Left lung (tissue), 10 donors: ENCODE results near the gene PNCK. TPM values are rescaled to one million over a fixed set of nuclear protein-coding genes. Genes with fewer than 3 reads are reported as not detected.

Experiments
- ATAC-seq: fragments of 200-7000 bp; cut with Tn5 transposase; one replicate; pipeline ENCODE4 v1.9.1; 2020; ENCODE audit warnings: moderate library complexity
- DNase-seq, 4 donors: peaks; one replicate each; pipeline ENCODE4 v3.0.0-alpha.2; 2013 to 2020
- H3K27ac ChIP-seq, 2 donors: fragments of 200-600 bp; sonication (generic) in 1 of 2; one replicate each; pipeline versions ENCODE4 v1.5.0 to v1.8.0; 2020 to 2021
- H3K27me3 ChIP-seq, 2 donors: fragments of 200-600 bp; sonication (generic) in 1 of 2; one replicate each; pipeline versions ENCODE4 v1.5.0 to v1.8.0; 2020 to 2021
- H3K36me3 ChIP-seq, 2 donors: fragments of 200-600 bp; sonication (generic) in 1 of 2; one replicate each; pipeline versions ENCODE4 v1.5.0 to v1.8.0; 2020 to 2021
- H3K4me1 ChIP-seq, 2 donors: fragments of 200-600 bp; one replicate each; pipeline ENCODE4 v1.8.0; 2021
- H3K4me3 ChIP-seq, 2 donors: fragments of 200-600 bp; sonication (generic) in 1 of 2; one replicate each; pipeline versions ENCODE4 v1.5.0 to v1.8.0; 2020 to 2021; ENCODE audit warnings: mild to moderate bottlenecking in 1 of 2
- H3K9me3 ChIP-seq, 2 donors: fragments of 200-600 bp; sonication (generic) in 1 of 2; one replicate each; pipeline versions ENCODE4 v1.5.0 to v1.8.0; 2020 to 2021
- CTCF ChIP-seq, 2 donors: fragments of 200-600 bp; sonication (generic) in 1 of 2; IDR thresholded peaks; one replicate each; pipeline versions ENCODE4 v1.5.0 to v1.8.0; 2021; ENCODE audit warnings: antibody characterized with exemption in 2 of 2
- intact Hi-C, 2 donors: fragments of 100-400 bp; cut with DNase I; formaldehyde crosslinking; loops; one replicate each; pipeline versions ENCODE4 v1.11.2 to v1.14.2; 2022
- polyA plus RNA-seq, 6 donors: library from polyadenylated mRNA; unstranded; fragments of 120-200 nt; gene quantifications; one replicate each; pipeline ENCODE4 v1.2.1, GENCODE V29; 2013; ENCODE audit not compliant: insufficient read length in 6 of 6
- total RNA-seq, 2 donors: library from RNA; stranded (reverse); fragmentation: NEBNext Ultra II Directional; extraction: Animal tissue kit (Norgen Biotek cat#: 25700); gene quantifications; one replicate each; pipeline ENCODE4 v1.2.1, GENCODE V29; 2021
- donor health status: DM: no; HTN: yes; CAD: no.
- donor health status: DM: no; HTN: no; CAD: no.

The PNCK gene
- total and polyA plus RNA-seq, 8 donors, result 0.34 to 1.4 (median 0.67) TPM; not detected in 1

DNA sequence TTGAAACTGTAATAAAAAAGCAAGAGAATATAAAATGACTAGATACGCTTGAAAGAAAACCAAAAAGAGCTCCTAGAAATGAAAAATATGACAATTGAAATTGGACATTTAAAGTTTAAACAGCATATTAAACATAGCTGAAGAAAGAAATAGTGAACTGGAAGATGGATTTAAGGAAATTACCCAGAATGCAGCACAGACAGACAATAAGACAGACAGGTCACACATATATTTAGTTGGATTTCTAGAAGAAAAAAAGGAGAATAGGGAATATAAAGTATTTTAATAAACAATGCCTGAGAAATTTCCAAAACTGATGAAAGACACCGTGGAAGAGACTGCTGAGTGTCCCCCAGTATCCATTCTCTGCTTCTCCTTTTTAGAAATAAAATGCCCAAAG is 20.1 kb downstream of the PNCK start:
- Histone ChIP-seq H3K4me3 (no peak overlapping the region), H3K27ac (no peak overlapping the region), H3K27me3 (peaks cover 5 to 17% of the 10 kb centered on the region in 2 donors), H3K4me1 (no peaks in the 10 kb centered on the region), H3K36me3 (no peaks in the 10 kb centered on the region), H3K9me3 (no peaks in the 10 kb centered on the region)
- no peak for TF ChIP-seq CTCF (IDR thresholded peaks at IDR 0.05)
- intact Hi-C loops, result no loop called here
- no peak for ATAC-seq
- DNase-seq, result no peak

GRCh38 chrX:153651540-153652079 is 22.0 kb downstream of the PNCK start:
- intact Hi-C loops, result no loop called here
- Histone ChIP-seq H3K36me3 (no peaks in the 10 kb centered on the region), H3K4me1 (peaks cover 0 to 5% of the 10 kb centered on the region in 2 donors), H3K9me3 (no peaks in the 10 kb centered on the region), H3K27ac (no peak overlapping the region), H3K4me3 (no peak overlapping the region), H3K27me3 (peaks cover 21 to 37% of the 10 kb centered on the region in 2 donors)
- TF ChIP-seq CTCF (IDR thresholded peaks at IDR 0.05), result peak in 1 of 2 donors; percentile 14
- no peak for DNase-seq
- ATAC-seq, result no peak

DNA sequence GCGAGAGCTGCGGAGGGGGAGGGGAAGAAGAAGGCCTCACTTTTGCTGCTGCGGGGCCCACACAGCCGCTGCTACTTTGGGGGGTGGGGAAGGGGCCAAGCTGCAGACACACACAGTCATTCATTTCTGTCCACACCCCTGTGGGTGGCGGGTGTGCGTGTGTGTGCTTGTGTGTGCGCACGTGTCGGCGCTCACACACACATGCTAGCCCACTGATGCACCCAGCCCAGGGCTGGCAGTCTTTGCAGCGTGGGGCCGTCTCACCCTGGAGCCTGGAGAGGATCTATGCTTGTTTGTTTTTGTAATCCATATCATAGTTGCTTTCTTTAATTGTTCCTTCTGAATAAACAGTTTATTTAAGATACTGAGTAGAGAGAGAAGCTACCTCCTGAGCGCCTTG is 22.7 kb downstream of the PNCK start:
- no peaks in the 10 kb centered on the region for H3K9me3 ChIP-seq
- no peaks in the 10 kb centered on the region for H3K36me3 ChIP-seq
- no peak overlapping the region for H3K27ac ChIP-seq
- peaks cover 27 to 43% of the 10 kb centered on the region in 2 donors for H3K27me3 ChIP-seq
- no peak for ATAC-seq
- no peak overlapping the region for H3K4me3 ChIP-seq
- no peak for TF ChIP-seq CTCF (IDR thresholded peaks at IDR 0.05)
- DNase-seq, result no peak
- peaks cover 0 to 5% of the 10 kb centered on the region in 2 donors for H3K4me1 ChIP-seq
- intact Hi-C loops, result no loop called here

DNA sequence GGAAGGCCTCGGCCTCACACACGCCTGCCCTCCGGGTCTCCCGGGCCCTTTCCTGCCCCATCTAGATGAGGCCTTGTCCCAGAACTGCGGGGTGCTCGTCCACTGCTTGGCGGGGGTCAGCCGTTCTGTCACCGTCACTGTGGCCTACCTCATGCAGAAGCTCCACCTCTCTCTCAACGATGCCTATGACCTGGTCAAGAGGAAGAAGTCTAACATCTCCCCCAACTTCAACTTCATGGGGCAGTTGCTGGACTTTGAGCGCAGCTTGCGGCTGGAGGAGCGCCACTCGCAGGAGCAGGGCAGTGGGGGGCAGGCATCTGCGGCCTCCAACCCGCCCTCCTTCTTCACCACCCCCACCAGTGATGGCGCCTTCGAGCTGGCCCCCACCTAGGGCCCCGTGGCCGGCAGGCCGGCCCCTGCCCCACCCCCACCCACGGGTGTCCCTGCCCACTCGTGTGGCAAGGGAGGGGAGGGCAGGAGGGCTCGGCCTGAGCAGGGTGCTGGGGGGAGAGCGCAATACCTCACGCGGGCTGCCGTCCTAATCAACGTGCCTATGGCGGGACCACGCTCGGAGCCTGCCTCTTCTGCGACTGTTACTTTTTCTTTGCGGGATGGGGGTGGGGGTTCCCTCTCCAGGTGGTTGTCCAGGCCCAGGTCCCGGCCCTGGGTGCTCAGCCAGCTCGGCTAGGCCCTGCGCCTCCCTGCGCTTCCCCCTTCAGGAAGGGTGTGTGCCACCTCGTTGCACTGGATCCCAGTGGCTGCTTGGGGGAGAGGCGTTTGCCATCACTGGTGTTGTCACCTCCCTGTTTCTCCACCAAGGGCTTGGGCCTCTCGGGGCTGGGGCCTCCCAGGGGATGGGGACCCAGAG is 23.5 kb downstream of the PNCK start:
- Histone ChIP-seq H3K36me3 (no peaks in the 10 kb centered on the region), H3K4me3 (no peak overlapping the region), H3K4me1 (peaks cover 0 to 5% of the 10 kb centered on the region in 2 donors), H3K27ac (no peak overlapping the region), H3K27me3 (peaks cover 35 to 51% of the 10 kb centered on the region in 2 donors), H3K9me3 (no peaks in the 10 kb centered on the region)
- TF ChIP-seq CTCF (IDR thresholded peaks at IDR 0.05), result no peak
- DNase-seq (peak in 2 of 4 donors; percentile 24 to 34), ATAC-seq (no peak)
- intact Hi-C loops, result no loop called here

- Histone ChIP-seq H3K4me3 (no peak overlapping the region), H3K9me3 (no peaks in the 10 kb centered on the region), H3K27me3 (peaks cover 42 to 59% of the 10 kb centered on the region in 2 donors), H3K27ac (no peak overlapping the region), H3K36me3 (no peaks in the 10 kb centered on the region), H3K4me1 (peaks cover 0 to 5% of the 10 kb centered on the region in 2 donors)
- ATAC-seq, result peak; percentile 90
- DNase-seq, result peak in 3 of 4 donors; percentile 25 to 79 (median 29)
- intact Hi-C loops, result no loop called here
- no peak for TF ChIP-seq CTCF (IDR thresholded peaks at IDR 0.05)
These were observed 24.3 kb downstream of the PNCK start for GRCh38 chrX:153649178-153649914.
